ENCODE data around the gene CLPSL2.

Gene CLPSL2

GRCh38 chr6:35801148-35801547, 24.8 kb downstream of the CLPSL2 start:
- H3K4ac ChIP-seq (ENCODE audit: low read depth, low read length): no peak overlapping the region
- no peak overlapping the region for H3K4me3 ChIP-seq (ENCODE audit: low read depth, low read length)
- no peak overlapping the region for H2BK12ac ChIP-seq (ENCODE audit: low read length)
- peaks cover 3% of the 10 kb centered on the region for H3K9me3 ChIP-seq (ENCODE audit: insufficient read depth, low read depth, low read length)
- H3K4me1 ChIP-seq (ENCODE audit: control insufficient read depth in 1 of 2, insufficient read depth in 2 of 2, low read length in 2 of 2): no peaks in the 10 kb centered on the region
- no peak overlapping the region for H4K91ac ChIP-seq (ENCODE audit: low read depth, low read length)
- no peak overlapping the region for H2BK5ac ChIP-seq (ENCODE audit: low read depth, low read length, poor library complexity)
- H3K23ac ChIP-seq (ENCODE audit: low read length): no peak overlapping the region
- no peak overlapping the region for H4K12ac ChIP-seq (ENCODE audit: low read depth, low read length)
- H3K9ac ChIP-seq (ENCODE audit: low read length): no peak overlapping the region
- H3K4me2 ChIP-seq (ENCODE audit: low read length): no peak overlapping the region
- H3K79me2 ChIP-seq (ENCODE audit: control insufficient read depth, insufficient read depth, low read length, poor library complexity): no peaks in the 10 kb centered on the region
- H3K79me1 ChIP-seq (ENCODE audit: low read length): no peaks in the 10 kb centered on the region
- no peak for DNase-seq
- H2BK120ac ChIP-seq (ENCODE audit: insufficient read depth, low read length, poor library complexity): no peak overlapping the region
- no peak overlapping the region for H2AK5ac ChIP-seq (ENCODE audit: low read length)
- H3K27me3 ChIP-seq (ENCODE audit: insufficient read depth, low read length): no peaks in the 10 kb centered on the region
- WGBS (ENCODE audit: extremely low coverage, insufficient coverage, insufficient read length): no CpG with 5 or more reads among the region's 3 CpGs
- H3K27ac ChIP-seq (ENCODE audit: low read depth, low read length): no peak overlapping the region
- H3K18ac ChIP-seq (ENCODE audit: low read length): no peak overlapping the region
- no peak overlapping the region for H3K14ac ChIP-seq (ENCODE audit: low read length)
- H2AFZ ChIP-seq (ENCODE audit: insufficient read depth, low read length, poor library complexity): no peak overlapping the region
- H4K8ac ChIP-seq (ENCODE audit: low read depth, low read length): no peak overlapping the region
- H3K36me3 ChIP-seq (ENCODE audit: control insufficient read depth in 1 of 2, insufficient read depth in 2 of 2, low read length in 2 of 2): no peaks in the 10 kb centered on the region

GRCh38 chr6:35804996-35805736, 28.8 kb downstream of the CLPSL2 start, which contains the start of gene LHFPL5:
Gene LHFPL5 (plus strand): TSS chr6:35805352. CDS start chr6:35805671, 319 bp downstream.
- no peak within 1 kb of the TSS for H2BK12ac ChIP-seq (ENCODE audit: low read length)
- no peak within 1 kb of the TSS for H3K27ac ChIP-seq (ENCODE audit: low read depth, low read length)
- peak; percentile 32 to 71 for DNase-seq
- no CpG with 5 or more reads among the region's 40 CpGs for WGBS (ENCODE audit: extremely low coverage, insufficient coverage, insufficient read length)
- H3K4ac ChIP-seq (ENCODE audit: low read depth, low read length): no peak within 1 kb of the TSS
- H3K23ac ChIP-seq (ENCODE audit: low read length): no peak within 1 kb of the TSS
- H3K14ac ChIP-seq (ENCODE audit: low read length): no peak within 1 kb of the TSS
- peak within 1 kb of the TSS; percentile 78 for H3K4me2 ChIP-seq (ENCODE audit: low read length)
- H4K91ac ChIP-seq (ENCODE audit: low read depth, low read length): no peak within 1 kb of the TSS
- H3K18ac ChIP-seq (ENCODE audit: low read length): no peak within 1 kb of the TSS
- H3K36me3 ChIP-seq (ENCODE audit: control insufficient read depth in 1 of 2, insufficient read depth in 2 of 2, low read length in 2 of 2): no peaks in the 10 kb centered on the region
- peaks cover 3% of the 10 kb centered on the region for H3K9me3 ChIP-seq (ENCODE audit: insufficient read depth, low read depth, low read length)
- H3K4me1 ChIP-seq (ENCODE audit: control insufficient read depth in 1 of 2, insufficient read depth in 2 of 2, low read length in 2 of 2): no peaks in the 10 kb centered on the region
- no peak within 1 kb of the TSS for H2BK120ac ChIP-seq (ENCODE audit: insufficient read depth, low read length, poor library complexity)
- H2AFZ ChIP-seq (ENCODE audit: insufficient read depth, low read length, poor library complexity): no peak within 1 kb of the TSS
- H4K12ac ChIP-seq (ENCODE audit: low read depth, low read length): no peak within 1 kb of the TSS
- no peak within 1 kb of the TSS for H2BK5ac ChIP-seq (ENCODE audit: low read depth, low read length, poor library complexity)
- H3K79me1 ChIP-seq (ENCODE audit: low read length): no peaks in the 10 kb centered on the region
- H3K4me3 ChIP-seq (ENCODE audit: low read depth, low read length): peak within 1 kb of the TSS; percentile 54
- no peak within 1 kb of the TSS for H2AK5ac ChIP-seq (ENCODE audit: low read length)
- H4K8ac ChIP-seq (ENCODE audit: low read depth, low read length): no peak within 1 kb of the TSS
- no peaks in the 10 kb centered on the region for H3K27me3 ChIP-seq (ENCODE audit: insufficient read depth, low read length)
- H3K9ac ChIP-seq (ENCODE audit: low read length): no peak within 1 kb of the TSS
- no peaks in the 10 kb centered on the region for H3K79me2 ChIP-seq (ENCODE audit: control insufficient read depth, insufficient read depth, low read length, poor library complexity)

GRCh38 chr6:35808688-35809087, 32.3 kb downstream of the CLPSL2 start:
- no peak for DNase-seq
- no peak overlapping the region for H3K4me3 ChIP-seq (ENCODE audit: low read depth, low read length)
- H3K14ac ChIP-seq (ENCODE audit: low read length): no peak overlapping the region
- H4K91ac ChIP-seq (ENCODE audit: low read depth, low read length): no peak overlapping the region
- H3K18ac ChIP-seq (ENCODE audit: low read length): no peak overlapping the region
- H2BK5ac ChIP-seq (ENCODE audit: low read depth, low read length, poor library complexity): no peak overlapping the region
- H4K8ac ChIP-seq (ENCODE audit: low read depth, low read length): no peak overlapping the region
- H4K12ac ChIP-seq (ENCODE audit: low read depth, low read length): no peak overlapping the region
- H3K23ac ChIP-seq (ENCODE audit: low read length): no peak overlapping the region
- no peak overlapping the region for H3K9ac ChIP-seq (ENCODE audit: low read length)
- H2BK120ac ChIP-seq (ENCODE audit: insufficient read depth, low read length, poor library complexity): no peak overlapping the region
- no peaks in the 10 kb centered on the region for H3K79me1 ChIP-seq (ENCODE audit: low read length)
- H3K79me2 ChIP-seq (ENCODE audit: control insufficient read depth, insufficient read depth, low read length, poor library complexity): no peaks in the 10 kb centered on the region
- H3K27me3 ChIP-seq (ENCODE audit: insufficient read depth, low read length): no peaks in the 10 kb centered on the region
- H2BK12ac ChIP-seq (ENCODE audit: low read length): no peak overlapping the region
- no peak overlapping the region for H3K4ac ChIP-seq (ENCODE audit: low read depth, low read length)
- H3K4me2 ChIP-seq (ENCODE audit: low read length): no peak overlapping the region
- no peak overlapping the region for H3K27ac ChIP-seq (ENCODE audit: low read depth, low read length)
- no CpG with 5 or more reads among the region's 3 CpGs for WGBS (ENCODE audit: extremely low coverage, insufficient coverage, insufficient read length)
- no peaks in the 10 kb centered on the region for H3K36me3 ChIP-seq (ENCODE audit: control insufficient read depth in 1 of 2, insufficient read depth in 2 of 2, low read length in 2 of 2)
- H2AK5ac ChIP-seq (ENCODE audit: low read length): no peak overlapping the region
- H2AFZ ChIP-seq (ENCODE audit: insufficient read depth, low read length, poor library complexity): no peak overlapping the region
- H3K4me1 ChIP-seq (ENCODE audit: control insufficient read depth in 1 of 2, insufficient read depth in 2 of 2, low read length in 2 of 2): no peaks in the 10 kb centered on the region
- peaks cover 3% of the 10 kb centered on the region for H3K9me3 ChIP-seq (ENCODE audit: insufficient read depth, low read depth, low read length)

- no peaks in the 10 kb centered on the region for H3K4me1 ChIP-seq (ENCODE audit: control insufficient read depth in 1 of 2, insufficient read depth in 2 of 2, low read length in 2 of 2)
- no peak overlapping the region for H3K18ac ChIP-seq (ENCODE audit: low read length)
- no peak overlapping the region for H4K8ac ChIP-seq (ENCODE audit: low read depth, low read length)
- no peak overlapping the region for H2BK5ac ChIP-seq (ENCODE audit: low read depth, low read length, poor library complexity)
- no peaks in the 10 kb centered on the region for H3K79me1 ChIP-seq (ENCODE audit: low read length)
- H3K23ac ChIP-seq (ENCODE audit: low read length): no peak overlapping the region
- no peak overlapping the region for H3K27ac ChIP-seq (ENCODE audit: low read depth, low read length)
- no peak overlapping the region for H3K4me3 ChIP-seq (ENCODE audit: low read depth, low read length)
- H3K4me2 ChIP-seq (ENCODE audit: low read length): no peak overlapping the region
- H2AK5ac ChIP-seq (ENCODE audit: low read length): no peak overlapping the region
- H3K36me3 ChIP-seq (ENCODE audit: control insufficient read depth in 1 of 2, insufficient read depth in 2 of 2, low read length in 2 of 2): no peaks in the 10 kb centered on the region
- no peak overlapping the region for H3K14ac ChIP-seq (ENCODE audit: low read length)
- H2BK12ac ChIP-seq (ENCODE audit: low read length): no peak overlapping the region
- DNase-seq: no peak
- no peak overlapping the region for H3K4ac ChIP-seq (ENCODE audit: low read depth, low read length)
- H4K91ac ChIP-seq (ENCODE audit: low read depth, low read length): no peak overlapping the region
- no peak overlapping the region for H4K12ac ChIP-seq (ENCODE audit: low read depth, low read length)
- H2BK120ac ChIP-seq (ENCODE audit: insufficient read depth, low read length, poor library complexity): no peak overlapping the region
- no peak overlapping the region for H2AFZ ChIP-seq (ENCODE audit: insufficient read depth, low read length, poor library complexity)
- WGBS (ENCODE audit: extremely low coverage, insufficient coverage, insufficient read length): no CpG with 5 or more reads among the region's 5 CpGs
- no peaks in the 10 kb centered on the region for H3K79me2 ChIP-seq (ENCODE audit: control insufficient read depth, insufficient read depth, low read length, poor library complexity)
- H3K9ac ChIP-seq (ENCODE audit: low read length): no peak overlapping the region
- H3K27me3 ChIP-seq (ENCODE audit: insufficient read depth, low read length): no peaks in the 10 kb centered on the region
- H3K9me3 ChIP-seq (ENCODE audit: insufficient read depth, low read depth, low read length): peaks cover 3% of the 10 kb centered on the region
Observed at GRCh38 chr6:35809809-35810208, 33.4 kb downstream of the CLPSL2 start.

Measured in trophoblast cell (in vitro differentiated cells and primary cell).